GM21390 (cell line): Measurements from ENCODE around the gene ZER1.
"Not testable (repeated sequence)": the region's sequence is repeated elsewhere in the genome, so short reads cannot be mapped to it uniquely, and the experiment has no call there.

ENCODE experiments used
- ATAC-seq: cut with Tn5 transposase; IDR thresholded peaks from one replicate; pipeline ENCODE4 v1.9.1; 2021; ENCODE audit not compliant: unreplicated experiment

Gene ZER1

GRCh38 chr9:128771745-128772519 lies at the start of gene ZER1:
ZER1 (minus strand) TSS chr9:128771927; CDS start chr9:128755565, 16,362 bp downstream.
- ATAC-seq = peak; percentile 93

- ATAC-seq = no peak
Observed at GRCh38 chr9:128820665-128821583, 49.2 kb upstream of the ZER1 start.

GRCh38 chr9:128819716-128820664 lies 48.3 kb upstream of the ZER1 start:
- ATAC-seq = no peak

- peak; percentile 36 for ATAC-seq
Observed at GRCh38 chr9:128818839-128819715, 47.4 kb upstream of the ZER1 start.

GRCh38 chr9:128818099-128818838 lies 46.5 kb upstream of the ZER1 start, which contains the start of gene ENDOG:
ENDOG (plus strand) TSS chr9:128818500; CDS start chr9:128818685, 185 bp downstream.
- peak; percentile 86 for ATAC-seq

GRCh38 chr9:128810873-128811272 lies 39.1 kb upstream of the ZER1 start:
- no peak for ATAC-seq

- no peak for ATAC-seq
Observed at GRCh38 chr9:128809831-128810230, 38.1 kb upstream of the ZER1 start.

- no peak for ATAC-seq
Observed at GRCh38 chr9:128809036-128809599, 37.4 kb upstream of the ZER1 start.

GRCh38 chr9:128808543-128808942 lies 36.8 kb upstream of the ZER1 start:
- ATAC-seq = no peak

GRCh38 chr9:128807827-128808226 lies 36.1 kb upstream of the ZER1 start:
- ATAC-seq = no peak

- ATAC-seq = no peak
Observed at GRCh38 chr9:128805661-128806060, 33.9 kb upstream of the ZER1 start.

GRCh38 chr9:128802482-128802881 lies 30.8 kb upstream of the ZER1 start:
- no peak for ATAC-seq

- ATAC-seq = no peak
Observed at GRCh38 chr9:128800061-128800460, 28.3 kb upstream of the ZER1 start.

- no peak for ATAC-seq
Observed at GRCh38 chr9:128798896-128799295, 27.2 kb upstream of the ZER1 start.

GRCh38 chr9:128794961-128795360 lies 23.2 kb upstream of the ZER1 start:
- ATAC-seq = not testable (repeated sequence)

GRCh38 chr9:128792978-128793686 lies 21.4 kb upstream of the ZER1 start:
- ATAC-seq = no peak

GRCh38 chr9:128792134-128792533 lies 20.4 kb upstream of the ZER1 start:
- no peak for ATAC-seq

GRCh38 chr9:128790536-128790935 lies 18.8 kb upstream of the ZER1 start:
- no peak for ATAC-seq
